Lower leg skin (tissue), 3 donors: ENCODE data around the gene RDH12.

Experiments used
- POLR2A ChIP-seq, 2 donors: fragments of 450-650 bp; IDR thresholded peaks; one replicate each; pipeline ENCODE4 v1.6.1; 2016 to 2017; ENCODE audit warnings: antibody characterized with exemption in 2 of 2, mild to moderate bottlenecking in 1 of 2, moderate library complexity in 1 of 2
- TF ChIP-seq, protein P1 (sequence below), 3 donors: fragments of 450-650 bp; IDR thresholded peaks; one replicate each; pipeline ENCODE4 v1.5.1; 2016; ENCODE audit warnings: antibody characterized with exemption in 3 of 3, mild to moderate bottlenecking in 3 of 3, moderate library complexity in 2 of 3

DNA sequence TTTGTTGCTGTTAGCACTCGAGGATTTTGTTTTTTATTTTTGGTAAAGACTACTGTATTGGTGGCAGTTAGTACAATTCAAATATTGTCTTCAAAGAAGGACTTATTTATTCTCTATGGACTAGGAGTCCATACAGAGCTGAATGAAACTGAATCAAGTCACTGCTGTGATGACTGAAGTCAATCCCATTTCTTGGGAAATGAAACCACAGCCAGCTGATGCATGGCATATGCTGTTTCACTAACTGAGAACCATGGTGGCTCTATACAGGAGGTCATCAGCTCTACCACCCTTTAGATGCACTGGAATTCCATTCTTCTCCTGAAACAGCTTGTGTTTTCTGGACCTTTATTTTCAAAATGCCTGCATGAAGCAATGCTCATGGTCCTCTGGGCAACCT is 49.5 kb upstream of the RDH12 start:
- TF ChIP-seq, protein P1, sequence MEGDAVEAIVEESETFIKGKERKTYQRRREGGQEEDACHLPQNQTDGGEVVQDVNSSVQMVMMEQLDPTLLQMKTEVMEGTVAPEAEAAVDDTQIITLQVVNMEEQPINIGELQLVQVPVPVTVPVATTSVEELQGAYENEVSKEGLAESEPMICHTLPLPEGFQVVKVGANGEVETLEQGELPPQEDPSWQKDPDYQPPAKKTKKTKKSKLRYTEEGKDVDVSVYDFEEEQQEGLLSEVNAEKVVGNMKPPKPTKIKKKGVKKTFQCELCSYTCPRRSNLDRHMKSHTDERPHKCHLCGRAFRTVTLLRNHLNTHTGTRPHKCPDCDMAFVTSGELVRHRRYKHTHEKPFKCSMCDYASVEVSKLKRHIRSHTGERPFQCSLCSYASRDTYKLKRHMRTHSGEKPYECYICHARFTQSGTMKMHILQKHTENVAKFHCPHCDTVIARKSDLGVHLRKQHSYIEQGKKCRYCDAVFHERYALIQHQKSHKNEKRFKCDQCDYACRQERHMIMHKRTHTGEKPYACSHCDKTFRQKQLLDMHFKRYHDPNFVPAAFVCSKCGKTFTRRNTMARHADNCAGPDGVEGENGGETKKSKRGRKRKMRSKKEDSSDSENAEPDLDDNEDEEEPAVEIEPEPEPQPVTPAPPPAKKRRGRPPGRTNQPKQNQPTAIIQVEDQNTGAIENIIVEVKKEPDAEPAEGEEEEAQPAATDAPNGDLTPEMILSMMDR (IDR thresholded peaks at IDR 0.05) = no peak
- no peak for TF ChIP-seq POLR2A (IDR thresholded peaks at IDR 0.05)
